OCI-LY3 (cell line): Measurements from ENCODE around the gene CC2D1A.

Source experiments
- EZH2phosphoT487 ChIP-seq: fragments of 200-600 bp; shearing (Covaris generic); IDR thresholded peaks from 2 replicates; pipeline ENCODE4 v1.6.1; 2018; ENCODE audit warnings: antibody characterized with exemption, mixed run types, low read depth
- TF ChIP-seq, protein P1 (sequence below): fragments of 200-600, 300-600 bp; sonication (generic); IDR thresholded peaks from 2 replicates; pipeline ENCODE4 v1.5.1; 2014; ENCODE audit warnings: antibody characterized with exemption, low read length, low read depth

DNA sequence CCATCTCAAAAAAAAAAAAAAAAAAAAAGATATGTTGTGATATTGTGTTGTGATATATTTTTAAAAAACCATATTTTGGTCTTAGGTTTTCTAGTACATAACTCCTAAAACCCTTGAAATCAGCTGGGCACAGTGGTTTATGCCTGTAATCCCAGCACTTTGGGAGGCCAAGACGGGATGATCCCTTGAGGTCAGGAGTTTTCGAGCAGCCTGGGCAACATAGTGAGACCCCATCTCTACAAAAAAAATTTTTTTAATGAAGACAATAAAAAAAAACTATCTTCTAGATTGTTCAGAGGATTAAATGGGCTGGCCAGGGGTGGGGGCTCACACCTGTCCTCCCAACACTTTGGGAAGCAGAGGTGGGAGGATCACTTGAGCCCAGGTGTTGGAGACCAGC is 45.0 kb downstream of the CC2D1A start:
- TF ChIP-seq, protein P1, sequence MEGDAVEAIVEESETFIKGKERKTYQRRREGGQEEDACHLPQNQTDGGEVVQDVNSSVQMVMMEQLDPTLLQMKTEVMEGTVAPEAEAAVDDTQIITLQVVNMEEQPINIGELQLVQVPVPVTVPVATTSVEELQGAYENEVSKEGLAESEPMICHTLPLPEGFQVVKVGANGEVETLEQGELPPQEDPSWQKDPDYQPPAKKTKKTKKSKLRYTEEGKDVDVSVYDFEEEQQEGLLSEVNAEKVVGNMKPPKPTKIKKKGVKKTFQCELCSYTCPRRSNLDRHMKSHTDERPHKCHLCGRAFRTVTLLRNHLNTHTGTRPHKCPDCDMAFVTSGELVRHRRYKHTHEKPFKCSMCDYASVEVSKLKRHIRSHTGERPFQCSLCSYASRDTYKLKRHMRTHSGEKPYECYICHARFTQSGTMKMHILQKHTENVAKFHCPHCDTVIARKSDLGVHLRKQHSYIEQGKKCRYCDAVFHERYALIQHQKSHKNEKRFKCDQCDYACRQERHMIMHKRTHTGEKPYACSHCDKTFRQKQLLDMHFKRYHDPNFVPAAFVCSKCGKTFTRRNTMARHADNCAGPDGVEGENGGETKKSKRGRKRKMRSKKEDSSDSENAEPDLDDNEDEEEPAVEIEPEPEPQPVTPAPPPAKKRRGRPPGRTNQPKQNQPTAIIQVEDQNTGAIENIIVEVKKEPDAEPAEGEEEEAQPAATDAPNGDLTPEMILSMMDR: no peak
- TF ChIP-seq EZH2phosphoT487: no peak
